Astrocyte of the cerebellum (primary cell): ENCODE data around the gene FGFRL1.

Experiments
- DNase-seq: peaks from one replicate; pipeline ENCODE4 v3.0.0-alpha.2; 2011; ENCODE audit warnings: low read depth
- H3K4me3 ChIP-seq: 2 replicates; pipeline ENCODE4 v1.5.1; 2011; ENCODE audit warnings: mild to moderate bottlenecking, low read depth, low read length, moderate library complexity
- in situ Hi-C: cut with HindIII; loops from 2 replicates; pipeline ENCODE4 v1.10.0; 2017; ENCODE audit warnings: low sequenced_read_pairs
- TF ChIP-seq, protein P1 (sequence below): IDR thresholded peaks from 2 replicates; pipeline ENCODE4 v1.5.1; 2012; ENCODE audit warnings: low read length, low read depth, moderate library complexity, mild to moderate bottlenecking; ENCODE audit errors: missing control alignments

FGFRL1 gene, protein sequence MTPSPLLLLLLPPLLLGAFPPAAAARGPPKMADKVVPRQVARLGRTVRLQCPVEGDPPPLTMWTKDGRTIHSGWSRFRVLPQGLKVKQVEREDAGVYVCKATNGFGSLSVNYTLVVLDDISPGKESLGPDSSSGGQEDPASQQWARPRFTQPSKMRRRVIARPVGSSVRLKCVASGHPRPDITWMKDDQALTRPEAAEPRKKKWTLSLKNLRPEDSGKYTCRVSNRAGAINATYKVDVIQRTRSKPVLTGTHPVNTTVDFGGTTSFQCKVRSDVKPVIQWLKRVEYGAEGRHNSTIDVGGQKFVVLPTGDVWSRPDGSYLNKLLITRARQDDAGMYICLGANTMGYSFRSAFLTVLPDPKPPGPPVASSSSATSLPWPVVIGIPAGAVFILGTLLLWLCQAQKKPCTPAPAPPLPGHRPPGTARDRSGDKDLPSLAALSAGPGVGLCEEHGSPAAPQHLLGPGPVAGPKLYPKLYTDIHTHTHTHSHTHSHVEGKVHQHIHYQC

DNA sequence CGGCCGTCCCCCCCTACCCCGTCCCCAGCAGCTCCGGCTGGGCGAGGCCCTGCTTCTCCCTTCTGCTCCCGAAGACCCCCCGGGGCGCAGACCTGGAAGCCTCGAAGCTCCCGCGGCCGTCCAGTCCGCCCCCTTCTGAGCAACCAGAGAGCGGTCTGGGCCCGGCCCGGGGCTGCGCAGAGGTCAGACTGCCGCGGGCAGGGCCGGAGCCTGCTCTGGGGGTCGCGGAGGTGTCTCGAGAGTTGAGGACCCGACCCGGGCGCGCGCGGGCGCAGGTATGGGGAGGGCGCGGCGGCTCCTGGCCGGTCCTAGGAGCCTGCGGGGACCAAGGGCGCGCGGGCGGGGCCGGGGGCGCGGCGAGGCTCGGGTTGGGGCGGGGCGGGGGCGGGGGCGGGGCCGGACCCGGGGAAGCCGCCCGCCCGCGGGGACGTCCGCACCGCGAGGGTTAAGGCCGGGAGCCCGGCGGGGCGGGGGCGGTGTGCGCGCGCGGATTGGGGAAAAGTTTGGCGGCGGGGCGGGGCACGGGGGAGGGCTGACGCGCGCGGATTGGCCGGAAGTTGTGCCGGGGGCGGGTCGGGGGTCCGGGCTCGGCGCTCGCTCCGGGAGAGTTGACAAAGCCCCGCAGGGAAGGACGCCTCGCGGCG, at the start of gene FGFRL1:
Gene FGFRL1 (plus strand): TSS at position 605 of the 644 bp plus-strand sequence. CDS start 860 bp downstream, outside the sequence.
- in situ Hi-C loops = no loop called here
- DNase-seq = peak; percentile 55
- peak within 1 kb of the TSS; percentile 61 for H3K4me3 ChIP-seq
- TF ChIP-seq, protein P1, sequence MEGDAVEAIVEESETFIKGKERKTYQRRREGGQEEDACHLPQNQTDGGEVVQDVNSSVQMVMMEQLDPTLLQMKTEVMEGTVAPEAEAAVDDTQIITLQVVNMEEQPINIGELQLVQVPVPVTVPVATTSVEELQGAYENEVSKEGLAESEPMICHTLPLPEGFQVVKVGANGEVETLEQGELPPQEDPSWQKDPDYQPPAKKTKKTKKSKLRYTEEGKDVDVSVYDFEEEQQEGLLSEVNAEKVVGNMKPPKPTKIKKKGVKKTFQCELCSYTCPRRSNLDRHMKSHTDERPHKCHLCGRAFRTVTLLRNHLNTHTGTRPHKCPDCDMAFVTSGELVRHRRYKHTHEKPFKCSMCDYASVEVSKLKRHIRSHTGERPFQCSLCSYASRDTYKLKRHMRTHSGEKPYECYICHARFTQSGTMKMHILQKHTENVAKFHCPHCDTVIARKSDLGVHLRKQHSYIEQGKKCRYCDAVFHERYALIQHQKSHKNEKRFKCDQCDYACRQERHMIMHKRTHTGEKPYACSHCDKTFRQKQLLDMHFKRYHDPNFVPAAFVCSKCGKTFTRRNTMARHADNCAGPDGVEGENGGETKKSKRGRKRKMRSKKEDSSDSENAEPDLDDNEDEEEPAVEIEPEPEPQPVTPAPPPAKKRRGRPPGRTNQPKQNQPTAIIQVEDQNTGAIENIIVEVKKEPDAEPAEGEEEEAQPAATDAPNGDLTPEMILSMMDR = no peak

DNA sequence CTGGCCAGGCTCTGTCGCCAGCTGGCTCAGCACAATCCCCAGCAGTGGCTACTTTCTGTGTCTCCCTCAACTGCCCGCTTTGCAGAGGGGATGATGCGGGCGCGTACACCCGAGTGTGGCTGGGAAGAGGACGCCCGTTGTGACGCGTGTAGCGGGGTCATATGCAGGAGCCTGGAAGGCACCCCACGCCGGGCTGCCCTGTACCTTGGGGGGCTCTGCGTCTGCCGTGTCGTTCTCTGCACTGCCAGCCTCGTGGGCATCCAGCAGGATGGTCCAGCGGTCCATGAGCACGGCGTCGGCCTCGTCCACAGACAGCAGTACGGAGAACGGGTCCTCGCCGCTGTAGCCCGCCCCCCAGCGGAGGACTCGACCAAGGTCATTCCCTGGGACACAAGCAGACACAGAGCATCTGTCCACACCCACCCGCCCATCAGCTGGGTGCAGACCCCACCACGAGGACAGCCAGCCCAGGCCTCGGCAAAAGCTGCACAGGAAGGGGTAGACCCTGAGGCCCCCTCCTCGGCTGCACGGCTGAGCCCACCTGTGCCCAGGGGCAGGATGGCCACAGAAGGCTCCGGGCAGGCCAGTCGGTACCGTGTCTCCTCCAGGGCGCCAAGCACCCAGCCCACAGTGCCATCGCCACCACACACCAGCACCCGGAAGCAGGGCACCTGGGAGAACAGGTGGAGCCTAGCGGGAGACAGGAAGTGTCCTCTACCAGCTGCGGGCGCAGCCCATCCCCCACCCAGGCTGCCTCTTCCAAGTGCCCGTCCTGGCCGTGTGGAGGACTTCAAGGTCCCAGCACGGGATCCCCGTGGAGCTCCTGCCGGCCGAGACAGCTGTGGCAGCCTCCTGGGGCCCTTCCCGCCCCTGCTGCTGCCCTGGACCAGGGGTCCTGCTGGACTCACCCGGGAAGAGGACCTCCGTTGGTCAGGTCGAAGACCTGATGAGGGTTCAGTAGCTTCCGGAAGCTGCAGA, 48.9 kb upstream of the FGFRL1 start:
- in situ Hi-C loops = no loop called here
- DNase-seq = no peak
- TF ChIP-seq, protein P1 = no peak
- H3K4me3 ChIP-seq = no peak overlapping the region

DNA sequence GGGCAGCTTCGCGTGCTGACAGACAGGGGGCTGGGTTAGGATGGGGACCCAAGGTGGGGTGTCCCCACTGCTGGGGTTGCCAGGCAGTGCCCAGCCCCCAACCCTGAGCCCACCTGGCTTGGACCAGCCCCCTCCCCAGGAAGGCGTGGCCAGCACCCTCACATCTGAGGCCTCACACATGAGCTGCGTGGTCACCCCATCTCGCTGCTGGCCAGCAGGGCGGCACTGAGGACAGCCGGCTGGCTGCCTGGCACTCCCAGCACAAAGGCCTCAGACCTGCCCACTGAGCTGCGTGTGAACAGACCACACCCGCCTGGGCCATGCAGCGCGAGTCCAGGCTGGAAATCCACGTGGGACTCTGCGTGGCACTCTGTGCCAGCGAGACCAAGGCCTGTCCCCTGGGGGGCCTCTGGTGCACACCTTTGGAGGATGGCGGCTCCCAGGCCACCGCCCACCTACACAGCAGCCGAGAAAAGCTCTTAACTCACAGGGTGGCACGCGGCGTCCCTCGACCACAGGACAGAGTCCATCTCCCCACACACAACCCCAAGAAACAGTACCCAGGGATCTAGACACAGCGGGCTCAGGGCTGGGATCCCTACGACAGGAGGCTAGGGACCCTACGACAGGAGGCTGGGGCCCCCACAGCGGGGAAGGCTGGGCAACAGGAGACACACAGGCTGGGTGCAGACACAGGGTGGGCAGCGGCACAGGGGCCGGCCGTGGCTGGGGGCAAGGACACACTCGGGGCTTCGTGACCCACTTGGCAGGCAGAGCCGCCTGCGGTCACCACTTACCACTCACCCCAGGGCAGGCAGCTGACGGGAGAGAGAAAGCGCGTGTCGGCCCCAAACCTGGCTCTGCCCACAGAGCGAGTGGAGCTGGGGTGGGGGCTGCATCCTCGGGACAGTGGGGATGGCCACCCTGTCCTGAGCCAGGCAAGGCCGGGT, 47.9 kb upstream of the FGFRL1 start:
- H3K4me3 ChIP-seq = no peak overlapping the region
- DNase-seq = no peak
- in situ Hi-C loops = no loop called here
- TF ChIP-seq, protein P1 = no peak

DNA sequence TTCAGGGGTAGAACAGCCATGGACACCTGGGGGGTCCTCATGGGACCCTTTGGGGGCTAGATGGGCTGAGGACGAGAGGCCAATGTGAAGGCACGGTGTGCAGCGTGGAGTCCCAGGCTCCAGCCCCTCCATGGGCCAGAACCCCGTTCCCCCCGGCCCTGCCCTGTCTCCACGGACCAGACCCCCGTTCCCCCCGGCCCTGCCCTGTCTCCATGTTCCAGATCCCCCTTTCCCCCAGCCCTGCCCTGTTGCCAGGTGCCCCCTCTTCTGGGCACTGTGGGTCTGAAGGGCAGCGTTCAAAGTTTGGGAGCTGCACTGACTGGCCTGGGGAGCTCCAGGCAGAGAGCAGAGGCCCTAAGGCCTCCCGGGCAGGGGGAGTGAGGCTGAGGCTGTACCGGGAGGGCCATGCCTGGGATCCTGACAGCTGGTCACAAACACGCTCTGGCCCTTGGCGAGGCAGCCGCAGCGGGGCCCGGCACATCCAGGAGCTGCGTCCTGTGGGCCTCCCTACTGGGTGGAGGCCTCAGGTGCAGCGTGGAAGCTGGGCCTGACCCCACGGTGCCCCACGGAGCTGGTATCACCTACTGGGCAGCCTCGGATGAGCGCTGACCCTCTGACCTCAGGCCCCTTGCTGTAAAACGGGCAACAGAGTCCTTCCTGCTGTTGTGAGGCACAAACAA, 46.9 kb upstream of the FGFRL1 start:
- in situ Hi-C loops = no loop called here
- H3K4me3 ChIP-seq = no peak overlapping the region
- TF ChIP-seq, protein P1 = no peak
- DNase-seq = no peak

DNA sequence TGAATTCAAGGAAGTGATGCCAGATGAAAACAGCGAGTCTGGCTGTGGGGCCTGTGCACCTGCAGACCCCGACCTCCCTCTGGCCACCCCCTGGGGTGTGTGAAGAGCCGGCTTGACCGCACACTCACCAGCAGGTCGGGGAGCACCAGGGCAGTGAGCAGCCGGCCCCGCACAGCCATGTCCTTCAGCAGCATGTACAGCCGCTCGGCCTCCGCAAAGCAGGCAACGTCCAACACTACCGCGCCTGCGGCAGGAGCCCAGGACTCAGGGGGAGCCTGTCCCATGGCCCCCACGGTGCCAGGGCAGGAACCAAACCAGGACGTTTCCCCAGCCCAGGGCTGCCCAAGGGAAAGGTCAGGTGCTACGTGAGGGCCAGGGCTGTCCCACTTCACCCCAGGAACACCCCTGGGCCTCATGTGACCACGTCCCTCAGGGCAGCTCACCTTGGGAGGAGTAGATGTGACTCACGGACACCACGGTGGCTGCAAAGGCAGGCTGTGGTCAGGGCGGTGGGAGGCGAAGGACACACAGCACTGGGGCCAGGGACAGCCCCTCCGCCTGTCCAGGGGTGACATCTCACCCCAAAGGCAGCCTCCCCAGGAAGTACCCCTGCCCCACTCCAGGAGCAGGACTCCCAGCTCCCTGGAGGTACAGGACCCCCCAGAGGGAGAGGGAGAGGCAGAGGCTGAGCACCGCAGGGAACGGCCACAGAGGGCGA, 46.2 kb upstream of the FGFRL1 start:
- DNase-seq = no peak
- no peak overlapping the region for H3K4me3 ChIP-seq
- TF ChIP-seq, protein P1 = no peak
- in situ Hi-C loops = no loop called here
